HEK293 (cell line): ENCODE results near the gene CFAP410.
"Not testable (repeated sequence)": the region's sequence is repeated elsewhere in the genome, so short reads cannot be mapped to it uniquely, and the experiment has no call there.

ENCODE experiments used
- CTCF ChIP-seq: fragments of 450-650 bp; formaldehyde crosslinking; IDR thresholded peaks from 2 replicates; pipeline ENCODE4 v1.5.1; 2016; ENCODE audit warnings: missing biosample characterization, missing genetic modification characterization
- MYNN ChIP-seq: fragments of 450-650 bp; formaldehyde crosslinking; IDR thresholded peaks from 2 replicates; pipeline ENCODE4 v1.5.1; 2016; ENCODE audit warnings: missing biosample characterization, missing genetic modification characterization, borderline replicate concordance
- TCF7L2 ChIP-seq: IDR thresholded peaks from 2 replicates; pipeline ENCODE4 v1.6.1; 2011; ENCODE audit warnings: low read depth, mild to moderate bottlenecking, inconsistent platforms, low read length, moderate library complexity, borderline replicate concordance
- ZNF555 ChIP-seq: fragments of 450-650 bp; formaldehyde crosslinking; conservative IDR thresholded peaks from 2 replicates; pipeline ENCODE4 v1.5.1; 2017; ENCODE audit warnings: missing biosample characterization, mild to moderate bottlenecking, missing genetic modification characterization, inconsistent platforms
- ZNF670 ChIP-seq: fragments of 450-650 bp; formaldehyde crosslinking; IDR thresholded peaks from 2 replicates; pipeline ENCODE4 v1.5.1; 2016; ENCODE audit warnings: missing biosample characterization, missing genetic modification characterization, low read depth
- TF ChIP-seq, protein P1 (sequence below): fragments of 450-650 bp; formaldehyde crosslinking; IDR thresholded peaks from 2 replicates; pipeline ENCODE4 v1.5.1; 2016; ENCODE audit warnings: missing biosample characterization, missing genetic modification characterization
- TF ChIP-seq, protein P2 (sequence below): sonication (generic); formaldehyde crosslinking; IDR thresholded peaks from 2 replicates; pipeline ENCODE4 v1.8.1; 2022; ENCODE audit warnings: mild to moderate bottlenecking, moderate library complexity, missing genetic modification reagents

DNA sequence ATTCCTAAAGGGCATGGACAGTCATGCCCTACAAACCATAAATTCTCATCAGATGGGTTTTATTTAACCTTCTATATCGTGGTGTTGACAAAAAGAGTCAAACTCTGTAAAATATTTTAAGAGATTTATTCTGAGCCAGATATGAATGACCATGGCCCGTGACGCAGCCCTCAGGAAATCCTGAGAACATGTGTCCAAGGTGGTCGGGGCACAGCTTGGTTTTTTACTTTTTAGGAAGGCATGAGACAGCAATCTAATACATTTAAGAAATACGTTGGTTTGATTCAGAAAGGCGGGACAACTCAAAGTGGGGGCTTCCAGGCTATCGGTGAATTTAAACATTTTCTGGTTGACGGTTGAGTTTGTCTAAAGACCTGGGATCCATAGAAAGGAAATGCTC lies 3.8 kb upstream of the CFAP410 start:
- TF ChIP-seq MYNN; CTCF (tag by site-specific recombination); ZNF670 (tag by site-specific recombination); ZNF555 (tag by site-specific recombination); TCF7L2: not testable (repeated sequence)
- TF ChIP-seq, protein P1, sequence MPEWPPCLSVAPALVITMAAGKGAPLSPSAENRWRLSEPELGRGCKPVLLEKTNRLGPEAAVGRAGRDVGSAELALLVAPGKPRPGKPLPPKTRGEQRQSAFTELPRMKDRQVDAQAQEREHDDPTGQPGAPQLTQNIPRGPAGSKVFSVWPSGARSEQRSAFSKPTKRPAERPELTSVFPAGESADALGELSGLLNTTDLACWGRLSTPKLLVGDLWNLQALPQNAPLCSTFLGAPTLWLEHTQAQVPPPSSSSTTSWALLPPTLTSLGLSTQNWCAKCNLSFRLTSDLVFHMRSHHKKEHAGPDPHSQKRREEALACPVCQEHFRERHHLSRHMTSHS (tag by site-specific recombination), result not testable (repeated sequence)
- TF ChIP-seq, protein P2, sequence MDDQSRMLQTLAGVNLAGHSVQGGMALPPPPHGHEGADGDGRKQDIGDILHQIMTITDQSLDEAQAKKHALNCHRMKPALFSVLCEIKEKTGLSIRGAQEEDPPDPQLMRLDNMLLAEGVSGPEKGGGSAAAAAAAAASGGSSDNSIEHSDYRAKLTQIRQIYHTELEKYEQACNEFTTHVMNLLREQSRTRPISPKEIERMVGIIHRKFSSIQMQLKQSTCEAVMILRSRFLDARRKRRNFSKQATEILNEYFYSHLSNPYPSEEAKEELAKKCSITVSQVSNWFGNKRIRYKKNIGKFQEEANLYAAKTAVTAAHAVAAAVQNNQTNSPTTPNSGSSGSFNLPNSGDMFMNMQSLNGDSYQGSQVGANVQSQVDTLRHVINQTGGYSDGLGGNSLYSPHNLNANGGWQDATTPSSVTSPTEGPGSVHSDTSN, result not testable (repeated sequence)
